Sciatic nerve (tissue), 2 donors: ENCODE measurements around the gene TMEM109. TPM values are rescaled to one million over a fixed set of nuclear protein-coding genes. Genes with fewer than 3 reads are reported as not detected.

Source experiments
- ATAC-seq: fragments of 200-7000 bp; cut with Tn5 transposase; one replicate; pipeline ENCODE4 v1.9.1; 2020; ENCODE audit warnings: mild to moderate bottlenecking, moderate library complexity
- DNase-seq: peaks from one replicate; pipeline ENCODE4 v3.0.0-alpha.2; 2020; ENCODE audit warnings: low spot score
- intact Hi-C: fragments of 100-400 bp; cut with DNase I; formaldehyde crosslinking; loops from one replicate; pipeline ENCODE4 v1.14.2; 2022
- total RNA-seq: library from RNA; stranded (reverse); fragmentation: NEBNext Ultra II Directional; extraction: Animal tissue kit (Norgen Biotek cat#: 25700); gene quantifications from one replicate; pipeline ENCODE4 v1.2.1, GENCODE V29; 2021
- donor health status: DM: no; HTN: no; CAD: no.
- donor health status: DM: no; HTN: no; CAD: no.

The TMEM109 gene
- total RNA-seq, 1 donor from 2014 or later, result 128 TPM

GRCh38 chr11:60934790-60935605 is 21.0 kb downstream of the TMEM109 start:
- intact Hi-C loops, result no loop called here
- DNase-seq (no peak), ATAC-seq (no peak)

DNA sequence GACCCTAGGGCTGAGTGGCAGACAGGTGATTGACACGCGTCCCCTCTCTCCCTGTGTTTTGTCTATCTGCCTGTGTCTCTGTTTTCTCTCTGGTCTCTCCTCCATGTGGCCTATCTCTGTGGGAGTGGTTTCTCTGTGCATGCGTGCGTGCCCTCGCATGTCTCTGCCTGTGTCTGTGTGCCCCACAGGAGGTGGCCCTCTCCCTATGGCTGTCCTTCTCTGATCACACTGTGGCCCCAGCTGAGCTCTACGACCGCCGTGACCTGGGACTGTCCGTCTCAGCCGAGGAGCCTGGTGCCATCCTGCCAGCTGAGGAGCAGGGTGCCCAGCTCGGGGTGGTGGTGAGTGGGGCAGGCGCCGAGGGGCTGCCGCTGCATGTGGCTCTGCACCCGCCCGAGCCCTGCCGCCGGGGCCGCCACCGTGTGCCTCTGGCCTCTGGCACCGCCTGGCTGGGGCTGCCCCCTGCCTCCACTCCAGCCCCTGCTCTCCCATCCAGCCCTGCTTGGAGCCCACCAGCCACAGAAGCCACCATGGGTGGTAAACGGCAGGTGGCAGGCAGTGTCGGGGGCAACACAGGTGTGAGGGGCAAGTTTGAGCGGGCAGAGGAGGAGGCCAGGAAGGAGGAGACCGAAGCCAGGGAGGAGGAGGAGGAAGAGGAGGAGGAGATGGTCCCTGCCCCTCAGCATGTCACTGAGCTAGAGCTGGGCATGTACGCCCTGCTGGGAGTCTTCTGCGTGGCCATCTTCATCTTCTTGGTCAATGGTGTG is 21.9 kb downstream of the TMEM109 start:
- peak; percentile 42 for DNase-seq
- peak; percentile 13 for ATAC-seq
- intact Hi-C loops, result no loop called here

DNA sequence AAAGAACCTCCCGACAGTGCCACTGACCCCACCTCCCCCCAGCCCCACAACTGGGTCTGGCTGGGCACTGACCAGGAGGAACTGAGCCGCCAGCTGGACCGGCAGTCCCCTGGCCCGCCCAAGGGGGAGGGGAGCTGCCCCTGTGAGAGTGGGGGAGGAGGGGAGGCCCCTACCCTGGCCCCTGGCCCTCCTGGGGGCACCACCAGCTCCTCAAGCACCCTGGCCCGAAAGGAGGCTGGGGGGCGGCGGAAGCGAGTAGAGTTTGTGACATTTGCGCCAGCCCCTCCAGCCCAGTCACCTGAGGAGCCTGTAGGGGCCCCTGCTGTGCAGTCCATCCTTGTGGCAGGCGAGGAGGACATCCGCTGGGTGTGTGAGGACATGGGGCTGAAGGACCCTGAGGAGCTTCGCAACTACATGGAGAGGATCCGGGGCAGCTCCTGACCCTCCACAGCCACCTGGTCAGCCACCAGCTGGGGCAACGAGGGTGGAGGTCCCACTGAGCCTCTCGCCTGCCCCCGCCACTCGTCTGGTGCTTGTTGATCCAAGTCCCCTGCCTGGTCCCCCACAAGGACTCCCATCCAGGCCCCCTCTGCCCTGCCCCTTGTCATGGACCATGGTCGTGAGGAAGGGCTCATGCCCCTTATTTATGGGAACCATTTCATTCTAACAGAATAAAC is 22.6 kb downstream of the TMEM109 start:
- DNase-seq (peak; percentile 59), ATAC-seq (peak; percentile 21)
- intact Hi-C loops, result no loop called here

DNA sequence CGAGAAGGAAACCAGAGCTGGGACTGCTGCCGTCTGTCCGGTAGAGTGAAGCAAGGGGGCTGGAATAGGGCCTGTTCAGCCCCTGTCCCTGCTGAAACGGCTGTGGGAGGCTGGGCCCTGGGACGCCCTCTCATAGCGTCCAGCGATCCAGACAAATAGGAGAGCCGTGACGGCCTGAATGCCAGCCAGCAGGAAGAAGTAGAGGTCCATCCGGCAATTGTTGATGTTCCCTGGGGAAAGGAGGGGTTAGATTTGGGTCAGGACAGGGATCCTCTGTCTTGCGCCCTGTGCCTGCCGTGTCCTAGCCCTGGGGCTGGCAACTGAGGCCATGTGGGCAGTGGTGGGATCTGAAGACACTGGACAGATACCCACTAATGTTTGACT is 23.2 kb downstream of the TMEM109 start:
- intact Hi-C loops, result no loop called here
- peak; percentile 35 for ATAC-seq

GRCh38 chr11:60937811-60938210 is 23.9 kb downstream of the TMEM109 start:
- intact Hi-C loops, result no loop called here
- no peak for DNase-seq
- no peak for ATAC-seq

More for the DNA sequence above, 23.2 kb downstream of the TMEM109 start:
- DNase-seq, result no peak

DNA sequence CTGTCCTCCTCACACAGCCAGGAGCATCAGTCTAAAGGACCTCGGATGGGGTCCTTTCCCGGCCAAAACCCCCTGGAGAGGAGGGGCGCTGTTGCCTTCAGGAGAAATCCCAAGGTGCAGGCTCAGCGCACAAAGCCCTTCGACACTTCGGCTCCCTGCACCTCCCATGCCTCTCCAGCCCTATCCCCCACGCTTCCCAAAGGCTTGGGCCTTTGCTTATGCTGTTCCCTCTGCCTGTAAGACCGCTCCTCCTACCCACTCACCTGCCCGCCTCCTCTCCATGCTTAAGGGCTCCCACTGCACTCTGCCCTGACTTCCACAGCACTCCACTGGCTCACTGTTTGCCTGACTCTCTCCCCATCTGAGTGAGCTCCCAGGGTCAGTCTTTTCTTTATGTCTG is 24.5 kb downstream of the TMEM109 start:
- intact Hi-C loops, result no loop called here
- DNase-seq, result peak; percentile 38
- ATAC-seq, result no peak

DNA sequence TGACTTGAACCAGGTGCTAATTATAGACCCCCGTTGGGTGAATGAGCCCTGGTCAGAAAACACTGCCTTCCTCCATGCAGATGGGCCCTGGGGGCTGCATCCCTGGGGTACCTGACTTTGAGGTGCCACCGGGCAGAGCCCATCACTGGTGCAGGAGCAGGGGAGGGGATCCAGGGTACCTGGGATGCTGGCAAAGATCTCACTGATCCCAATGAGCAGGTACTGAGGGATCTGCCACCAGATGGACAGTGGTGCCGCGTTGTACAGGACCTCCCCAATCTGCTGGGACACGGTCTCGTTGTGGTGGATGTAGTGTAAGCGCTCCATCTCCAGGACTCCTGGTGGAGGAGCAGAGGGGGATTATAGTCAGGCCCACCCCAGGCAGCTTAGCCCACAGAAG is 25.3 kb downstream of the TMEM109 start:
- DNase-seq, result peak; percentile 42

DNA sequence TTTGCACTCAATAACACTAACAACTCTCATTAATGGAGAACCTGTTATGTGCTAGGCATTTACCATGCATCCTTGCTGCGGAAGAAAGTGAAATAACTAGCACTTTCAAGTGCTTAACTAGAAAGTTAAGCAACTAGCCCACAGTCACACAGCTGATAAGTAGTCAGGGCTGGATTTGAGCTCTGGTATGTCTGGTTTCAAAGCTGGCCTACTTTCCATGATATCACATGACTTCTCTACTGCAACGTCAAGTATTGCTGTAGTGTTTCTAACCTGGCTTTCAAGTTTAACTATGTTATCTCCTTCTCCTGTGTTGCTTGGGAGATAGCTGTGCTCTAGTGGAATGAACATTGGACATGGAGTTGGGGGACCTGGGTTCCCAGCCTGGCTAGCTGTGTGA is 25.9 kb downstream of the TMEM109 start:
- intact Hi-C loops, result no loop called here
- DNase-seq (no peak), ATAC-seq (no peak)

More for the DNA sequence above, 25.3 kb downstream of the TMEM109 start:
- ATAC-seq, result no peak
- intact Hi-C loops, result no loop called here

DNA sequence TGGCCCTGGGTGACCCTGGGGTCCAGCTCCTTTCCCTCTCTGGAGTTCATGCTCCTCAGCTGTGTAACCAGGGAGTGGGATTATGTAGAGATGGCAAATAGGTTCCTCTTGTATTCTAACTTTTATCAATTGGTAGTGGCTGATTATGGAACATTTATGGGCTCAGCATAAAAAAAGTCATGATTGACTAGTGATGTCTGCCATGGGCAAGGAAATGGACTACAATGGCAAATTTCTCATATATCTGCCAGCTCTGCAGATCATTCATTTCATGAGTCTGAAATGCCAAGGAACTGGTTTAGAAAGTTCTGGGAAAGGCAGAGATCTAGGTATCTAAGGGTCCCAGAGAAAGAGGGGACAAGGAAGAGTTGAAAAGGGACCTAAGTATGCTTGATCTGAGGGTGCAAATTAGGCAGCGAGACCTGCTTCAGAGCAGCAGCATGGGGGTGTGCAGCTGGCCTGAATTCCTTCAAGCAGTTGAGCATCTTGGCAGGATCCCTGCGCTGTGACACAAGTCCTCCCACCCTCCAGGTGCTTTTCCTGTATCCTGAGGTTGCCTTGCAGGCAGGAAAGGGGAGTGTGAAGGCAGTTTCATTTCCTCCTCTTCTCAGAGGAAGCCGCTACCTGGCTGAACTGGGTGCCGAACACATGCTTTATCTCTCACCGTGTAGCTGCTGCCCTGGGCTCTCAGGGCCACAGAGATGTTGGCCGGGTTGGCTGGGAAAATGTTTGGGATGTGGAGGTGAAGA is 27.6 kb downstream of the TMEM109 start:
- DNase-seq (no peak), ATAC-seq (no peak)
- intact Hi-C loops, result no loop called here

DNA sequence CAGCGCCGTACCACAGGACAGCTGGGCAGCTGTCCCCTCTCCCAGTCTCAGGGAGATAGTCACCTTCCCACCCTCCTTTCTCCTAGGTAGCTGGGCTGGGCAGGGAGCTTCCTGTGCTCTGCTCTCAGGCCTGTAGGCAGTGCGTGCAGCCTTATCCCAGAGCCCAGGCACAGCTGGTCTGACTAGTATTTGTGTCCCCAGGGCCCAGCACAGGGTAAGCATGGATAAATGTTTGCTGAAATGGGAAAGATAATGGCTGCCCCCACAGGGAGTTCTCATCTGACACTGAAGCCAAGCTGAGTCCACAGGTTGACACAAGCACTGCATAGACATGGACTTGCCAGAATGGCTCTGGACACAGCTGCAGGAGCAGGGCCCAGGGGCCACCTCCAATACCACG is 28.3 kb downstream of the TMEM109 start:
- intact Hi-C loops, result no loop called here
- ATAC-seq, result no peak

DNA sequence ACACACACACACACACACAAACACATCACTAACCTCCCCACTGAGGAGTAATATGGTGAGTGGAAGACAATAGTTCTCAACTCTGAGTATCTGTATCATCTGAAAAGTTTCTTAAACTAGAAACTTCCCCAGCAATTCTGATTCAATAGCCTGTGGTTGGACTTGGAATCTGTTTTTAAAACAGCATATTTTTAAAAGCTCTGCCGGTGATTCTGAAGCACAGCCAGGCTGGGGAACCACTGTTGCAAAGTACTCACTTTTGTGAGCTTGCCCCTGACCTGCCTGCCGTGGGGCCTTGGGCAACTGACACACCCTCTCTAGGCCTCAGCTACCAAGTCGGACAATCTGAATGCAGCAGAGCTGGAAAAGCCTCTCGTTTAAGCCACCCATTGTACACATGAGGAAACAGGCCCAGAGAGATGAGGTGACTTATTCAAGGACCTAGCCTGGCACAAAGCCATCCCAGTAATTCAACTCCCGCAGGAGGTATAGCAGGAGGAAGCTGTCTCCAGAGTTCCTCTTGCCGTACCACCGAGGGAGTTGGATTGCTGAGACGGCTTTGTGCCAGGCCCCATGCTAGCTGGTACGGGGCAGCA is 29.1 kb downstream of the TMEM109 start:
- DNase-seq (peak; percentile 45), ATAC-seq (no peak)
- intact Hi-C loops, result no loop called here

More for the DNA sequence above, 28.3 kb downstream of the TMEM109 start:
- no peak for DNase-seq

GRCh38 chr11:60944490-60945294 is 30.7 kb downstream of the TMEM109 start:
- intact Hi-C loops, result no loop called here
- ATAC-seq, result no peak
- DNase-seq, result no peak

- ATAC-seq, result no peak
- no peak for DNase-seq
- intact Hi-C loops, result no loop called here
These were observed 31.3 kb downstream of the TMEM109 start for GRCh38 chr11:60945295-60945667.

DNA sequence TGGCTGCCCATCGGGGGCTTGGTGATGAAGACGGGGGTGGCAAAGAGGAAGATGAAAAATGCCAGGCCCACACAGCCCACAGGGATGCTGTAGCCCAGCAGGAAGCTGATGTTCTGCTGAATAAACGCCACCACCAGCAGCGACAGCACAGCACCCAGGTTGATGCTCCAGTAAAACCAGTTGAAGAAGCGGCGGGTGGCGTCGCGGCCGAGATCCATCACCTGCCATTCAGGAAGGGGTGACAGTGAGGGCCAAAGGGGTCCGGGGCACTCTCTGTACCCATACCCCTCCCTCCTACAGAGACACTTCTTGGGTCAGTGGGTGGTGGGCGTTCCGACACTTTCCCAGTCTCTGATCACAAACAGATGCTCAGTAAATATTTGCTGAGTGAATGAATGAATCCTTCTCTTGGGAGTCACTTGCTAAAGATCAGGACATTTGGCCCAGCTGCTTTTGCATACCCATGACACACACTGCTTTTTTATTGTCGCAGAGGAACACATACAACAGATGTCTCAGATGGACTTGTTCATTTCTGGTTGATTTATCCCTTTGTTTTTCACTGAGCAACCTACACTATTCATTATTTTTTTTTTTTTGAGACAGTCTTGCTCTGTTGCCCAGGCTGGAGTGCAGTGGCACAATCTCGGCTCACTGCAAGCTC is 32.8 kb downstream of the TMEM109 start:
- ATAC-seq (no peak), DNase-seq (peak; percentile 40)
- intact Hi-C loops, result no loop called here

DNA sequence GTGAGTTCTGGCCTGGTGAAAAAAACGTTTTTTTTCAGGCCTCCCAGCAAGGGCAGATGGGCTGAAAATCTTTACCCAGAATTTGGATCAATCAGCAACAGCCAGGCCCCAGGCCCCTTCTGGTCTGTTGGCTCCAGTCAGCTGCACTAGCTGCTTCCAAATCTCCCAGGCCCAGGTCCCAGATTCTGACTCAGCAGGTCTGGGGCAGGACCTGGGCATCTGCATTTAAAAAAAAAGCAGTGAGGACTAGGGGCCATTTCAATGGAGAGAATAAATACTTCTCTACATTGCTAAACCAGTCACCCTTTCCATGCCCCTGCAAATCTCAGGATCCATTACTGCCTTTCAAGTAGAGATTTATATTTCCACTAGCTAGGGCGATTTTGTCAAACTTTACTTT is 33.7 kb downstream of the TMEM109 start:
- intact Hi-C loops, result no loop called here
- ATAC-seq, result no peak
- peak; percentile 53 for DNase-seq

GRCh38 chr11:60948250-60948649 is 34.3 kb downstream of the TMEM109 start:
- ATAC-seq (no peak), DNase-seq (no peak)
- intact Hi-C loops, result no loop called here

DNA sequence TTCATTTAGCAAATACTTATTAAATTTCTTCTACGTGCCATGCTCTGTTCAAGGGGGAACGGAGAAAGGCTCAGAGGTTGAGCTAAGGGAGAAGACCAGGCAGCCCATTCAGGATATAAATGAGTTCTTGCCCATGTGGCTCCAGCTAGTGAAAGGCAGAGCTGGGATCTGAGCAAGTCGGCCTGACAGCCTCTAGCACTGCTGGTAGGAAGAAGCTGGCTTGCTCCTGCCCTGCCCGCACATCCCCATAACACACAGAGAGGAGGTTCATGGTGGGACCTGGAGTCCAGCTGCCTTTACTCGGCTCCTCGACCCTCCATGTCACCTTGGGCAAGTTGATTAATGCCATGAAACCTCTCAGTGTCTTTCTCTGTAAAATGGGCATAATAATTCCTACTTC is 36.1 kb downstream of the TMEM109 start:
- intact Hi-C loops, result no loop called here
- DNase-seq, result peak; percentile 58
- no peak for ATAC-seq
